SK-N-MC (cell line): ENCODE data around the gene ETV6.

Source experiments
- DNase-seq: peaks from one replicate; pipeline ENCODE4 v3.0.0-alpha.2; 2011; ENCODE audit warnings: low read depth, low spot score
- H3K27ac ChIP-seq: fragments of 200-600 bp; sonication (generic); 2 replicates; pipeline ENCODE4 v1.5.1; 2016; ENCODE audit warnings: mixed run types
- H3K36me3 ChIP-seq: fragments of 200-600 bp; sonication (generic); 2 replicates; pipeline ENCODE4 v1.6.1; 2017; ENCODE audit warnings: antibody characterized with exemption, low read length, mixed read lengths; ENCODE audit not compliant: insufficient read depth
- H3K4me3 ChIP-seq: fragments of 200-600 bp; sonication (generic); 2 replicates; pipeline ENCODE4 v1.5.1; 2016
- H3K9ac ChIP-seq: fragments of 200-600 bp; sonication (generic); 2 replicates; pipeline ENCODE4 v1.8.0; 2017; ENCODE audit warnings: mixed run types, mixed read lengths; ENCODE audit not compliant: insufficient read length
- H3K9me3 ChIP-seq: fragments of 200-600 bp; sonication (generic); 2 replicates; pipeline ENCODE4 v1.6.1; 2017; ENCODE audit warnings: low read depth, mild to moderate bottlenecking, antibody characterized with exemption, low read length, moderate library complexity, mixed read lengths
- EZH2 ChIP-seq: fragments of 200-600 bp; sonication (generic); IDR thresholded peaks from one replicate; pipeline ENCODE4 v1.6.1; 2017; ENCODE audit warnings: antibody characterized with exemption
- FOXP2 ChIP-seq: optimal IDR thresholded peaks from 2 replicates; pipeline ENCODE3; 2011; ENCODE audit warnings: mild to moderate bottlenecking, moderate library complexity; ENCODE audit not compliant: insufficient read depth; ENCODE audit errors: extremely low read length, control extremely low read depth
- POLR2AphosphoS5 ChIP-seq: IDR thresholded peaks from 2 replicates; pipeline ENCODE4 v1.6.1; 2012; ENCODE audit warnings: mild to moderate bottlenecking, low read depth, low read length, borderline replicate concordance

ETV6 gene

GRCh38 chr12:11649413-11650285, at the start of gene ETV6:
ETV6 (plus strand) TSS chr12:11649674; CDS start chr12:11650128, 454 bp downstream.
- DNase-seq, result peak; percentile 81
- H3K27ac ChIP-seq, result peak within 1 kb of the TSS; percentile 97
- TF ChIP-seq POLR2AphosphoS5 (no peak; the same call in 1 of the 2 replicates), EZH2 (no peak), FOXP2 (no peak)

GRCh38 chr12:11600199-11600598, 49.3 kb upstream of the ETV6 start:
- peak; percentile 47 for DNase-seq
- Histone ChIP-seq H3K4me3 (0 out of 2 replicates have a peak overlapping the region, but pooled peaks have one; percentile 15), H3K27ac (no peak overlapping the region), H3K9me3 (no peaks in the 10 kb centered on the region), H3K36me3 (no peaks in the 10 kb centered on the region), H3K9ac (no peak overlapping the region)
- TF ChIP-seq EZH2 (no peak), POLR2AphosphoS5 (peak; percentile 39; the same call in 1 of the 2 replicates), FOXP2 (no peak)

More at GRCh38 chr12:11649413-11650285, at the start of gene ETV6:
- no peaks in the 10 kb centered on the region for H3K36me3 ChIP-seq
- peak within 1 kb of the TSS; percentile 86 for H3K4me3 ChIP-seq
- H3K9ac ChIP-seq, result peak within 1 kb of the TSS; percentile 86
- H3K9me3 ChIP-seq, result no peaks in the 10 kb centered on the region

DNA sequence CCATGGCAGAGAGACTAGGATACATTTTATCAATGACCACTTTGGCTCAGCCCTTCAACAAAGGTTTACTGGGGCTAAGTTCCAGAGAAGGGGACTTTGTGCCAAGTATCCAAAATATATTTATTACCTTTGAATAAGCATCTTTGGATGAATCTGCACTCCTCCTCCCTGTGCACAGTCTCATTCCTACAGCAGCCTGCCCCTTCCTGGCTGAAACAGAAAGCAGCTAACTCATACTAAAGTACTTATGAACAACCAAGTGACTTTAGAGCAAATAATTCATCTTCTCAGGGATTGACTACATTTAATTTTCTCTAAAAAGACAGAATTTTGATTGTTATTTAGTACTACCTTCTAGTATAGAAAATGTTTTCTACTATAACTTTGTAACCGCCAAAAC, 47.8 kb upstream of the ETV6 start:
- H3K9me3 ChIP-seq, result no peaks in the 10 kb centered on the region
- H3K4me3 ChIP-seq, result no peak overlapping the region
- H3K9ac ChIP-seq, result no peak overlapping the region
- no peaks in the 10 kb centered on the region for H3K36me3 ChIP-seq
- TF ChIP-seq FOXP2 (no peak), POLR2AphosphoS5 (no peak), EZH2 (no peak)
- H3K27ac ChIP-seq, result no peak overlapping the region
- DNase-seq, result no peak

- Histone ChIP-seq H3K27ac (no peak overlapping the region), H3K9ac (no peak overlapping the region)
- DNase-seq, result no peak
These were observed 42.0 kb upstream of the ETV6 start for GRCh38 chr12:11607313-11608081.

GRCh38 chr12:11609045-11609444, 40.4 kb upstream of the ETV6 start:
- H3K9ac ChIP-seq, result no peak overlapping the region
- H3K36me3 ChIP-seq, result no peaks in the 10 kb centered on the region
- TF ChIP-seq POLR2AphosphoS5, result no peak
- TF ChIP-seq FOXP2, result no peak
- no peak for TF ChIP-seq EZH2
- H3K27ac ChIP-seq, result no peak overlapping the region
- H3K4me3 ChIP-seq, result no peak overlapping the region
- H3K9me3 ChIP-seq, result no peaks in the 10 kb centered on the region
- no peak for DNase-seq

More at GRCh38 chr12:11607313-11608081, 42.0 kb upstream of the ETV6 start:
- TF ChIP-seq POLR2AphosphoS5 (no peak), FOXP2 (no peak), EZH2 (no peak)
- Histone ChIP-seq H3K4me3 (no peak overlapping the region), H3K36me3 (no peaks in the 10 kb centered on the region), H3K9me3 (no peaks in the 10 kb centered on the region)

- Histone ChIP-seq H3K36me3 (no peaks in the 10 kb centered on the region), H3K4me3 (no peak overlapping the region), H3K9me3 (no peaks in the 10 kb centered on the region), H3K9ac (no peak overlapping the region), H3K27ac (no peak overlapping the region)
- DNase-seq, result no peak
- no peak for TF ChIP-seq EZH2
- no peak for TF ChIP-seq FOXP2
- no peak for TF ChIP-seq POLR2AphosphoS5
These were observed 34.0 kb upstream of the ETV6 start for GRCh38 chr12:11615481-11615880.

GRCh38 chr12:11618046-11618445, 31.4 kb upstream of the ETV6 start:
- no peak overlapping the region for H3K9ac ChIP-seq
- H3K4me3 ChIP-seq, result no peak overlapping the region
- TF ChIP-seq POLR2AphosphoS5 (no peak), FOXP2 (no peak), EZH2 (no peak)
- no peaks in the 10 kb centered on the region for H3K9me3 ChIP-seq
- H3K36me3 ChIP-seq, result no peaks in the 10 kb centered on the region
- H3K27ac ChIP-seq, result no peak overlapping the region
- no peak for DNase-seq
